AG10803 (cell line): ENCODE data around the gene COL15A1.
A peak's percentile ranks its signal among the peaks of the same experiment; 100 is the strongest.

Experiments
- DNase-seq: peaks from one replicate; pipeline ENCODE4 v3.0.0; 2010; ENCODE audit warnings: low read depth
- H3K4me3 ChIP-seq: 2 replicates; pipeline ENCODE4 v1.5.1; 2011; ENCODE audit warnings: mild to moderate bottlenecking, low read length, control low read depth
- CTCF ChIP-seq: conservative IDR thresholded peaks from 2 replicates; pipeline ENCODE4 v1.5.1; 2011; ENCODE audit warnings: mild to moderate bottlenecking, low read length, control low read depth, inconsistent platforms

COL15A1 gene

GRCh38 chr9:98997604-98998003, 53.9 kb downstream of the COL15A1 start:
- TF ChIP-seq CTCF: no peak
- DNase-seq: peak; percentile 76
- no peak overlapping the region for H3K4me3 ChIP-seq

GRCh38 chr9:98998441-98999151, 54.9 kb downstream of the COL15A1 start:
- peak; percentile 88 for DNase-seq
- peak; percentile 86 for TF ChIP-seq CTCF

GRCh38 chr9:98999152-98999525, 55.4 kb downstream of the COL15A1 start:
- no peak overlapping the region for H3K4me3 ChIP-seq
- TF ChIP-seq CTCF: no peak
- no peak for DNase-seq

More at GRCh38 chr9:98998441-98999151, 54.9 kb downstream of the COL15A1 start:
- H3K4me3 ChIP-seq: peak overlapping the region; percentile 20; the same call in 1 of the 2 replicates

- H3K4me3 ChIP-seq: no peak overlapping the region
- DNase-seq: peak; percentile 83
- TF ChIP-seq CTCF: peak; percentile 95
These were observed 57.0 kb downstream of the COL15A1 start for GRCh38 chr9:99000476-99001395.

- no peak for DNase-seq
- TF ChIP-seq CTCF: no peak
These were observed 58.2 kb downstream of the COL15A1 start for GRCh38 chr9:99001892-99002291.

GRCh38 chr9:99002706-99003105, 59.0 kb downstream of the COL15A1 start:
- DNase-seq: peak; percentile 37
- no peak overlapping the region for H3K4me3 ChIP-seq
- TF ChIP-seq CTCF: no peak

More at GRCh38 chr9:99001892-99002291, 58.2 kb downstream of the COL15A1 start:
- H3K4me3 ChIP-seq: no peak overlapping the region
